SU-DHL-6 (cell line): ENCODE results near the gene RNF40.

Source experiments
- H2AFZ ChIP-seq: fragments of 200-600 bp; sonication (generic); 2 replicates; pipeline ENCODE4 v1.6.1; 2014; ENCODE audit warnings: low read depth, mild to moderate bottlenecking, moderate library complexity, mixed read lengths, antibody characterized with exemption, low read length; ENCODE audit not compliant: severe bottlenecking
- H3F3A ChIP-seq: fragments of 200-600 bp; shearing (Covaris generic); 2 replicates; pipeline ENCODE4 v1.6.0; 2016; ENCODE audit warnings: antibody characterized with exemption, mild to moderate bottlenecking; ENCODE audit not compliant: insufficient read depth
- H3K27ac ChIP-seq: fragments of 200-600 bp; sonication (generic); 2 replicates; pipeline ENCODE4 v1.5.1; 2016; ENCODE audit warnings: low read depth, mild to moderate bottlenecking, low read length, moderate library complexity, mixed read lengths
- H3K27me3 ChIP-seq: fragments of 200-600 bp; sonication (generic), shearing (Covaris generic); 2 replicates; pipeline ENCODE4 v1.6.0; 2014; ENCODE audit warnings: mild to moderate bottlenecking, low read length
- H3K36me3 ChIP-seq: fragments of 200-600 bp; sonication (generic); 2 replicates; pipeline ENCODE4 v1.6.1; 2014; ENCODE audit warnings: mild to moderate bottlenecking, low read length, mixed read lengths
- H3K4me2 ChIP-seq: fragments of 300-600, 200-600 bp; shearing (Covaris generic), sonication (generic); 2 replicates; pipeline ENCODE4 v1.6.0; 2014; ENCODE audit warnings: low read length, low read depth, mild to moderate bottlenecking; ENCODE audit not compliant: poor library complexity, severe bottlenecking
- H3K4me3 ChIP-seq: fragments of 200-600 bp; sonication (generic); 2 replicates; pipeline ENCODE4 v1.5.1; 2014; ENCODE audit warnings: antibody characterized with exemption, low read length, mild to moderate bottlenecking, mixed read lengths; ENCODE audit not compliant: insufficient read depth, poor library complexity, severe bottlenecking
- H3K79me2 ChIP-seq: fragments of 200-600 bp; sonication (generic); 2 replicates; pipeline ENCODE4 v1.6.1; 2014; ENCODE audit warnings: mild to moderate bottlenecking, low read length, moderate library complexity; ENCODE audit not compliant: insufficient read depth
- H3K9ac ChIP-seq: fragments of 200-600 bp; sonication (generic); 2 replicates; pipeline ENCODE4 v1.7.0; 2014; ENCODE audit warnings: mild to moderate bottlenecking, low read length
- H3K9me2 ChIP-seq: fragments of 200-600 bp; sonication (generic); replicated peaks from 2 replicates; pipeline ENCODE4 v1.6.1; 2014; ENCODE audit warnings: low read length; ENCODE audit not compliant: insufficient read depth
- H3K9me3 ChIP-seq: fragments of 200-600 bp; sonication (generic); 2 replicates; pipeline ENCODE4 v1.6.1; 2014; ENCODE audit warnings: low read length, mixed read lengths; ENCODE audit not compliant: insufficient read depth
- H4K20me1 ChIP-seq: fragments of 200-600 bp; sonication (generic); 2 replicates; pipeline ENCODE4 v1.6.1; 2014; ENCODE audit warnings: low read depth, mild to moderate bottlenecking, antibody characterized with exemption, low read length, moderate library complexity, mixed read lengths
- CTCF ChIP-seq: fragments of 200-600 bp; sonication (generic); IDR thresholded peaks from one replicate; pipeline ENCODE4 v1.5.1; 2017; ENCODE audit warnings: antibody characterized with exemption, mild to moderate bottlenecking, low read length, moderate library complexity; ENCODE audit not compliant: insufficient read depth, poor library complexity, severe bottlenecking
- EZH2phosphoT487 ChIP-seq: fragments of 200-600 bp; sonication (generic), shearing (Covaris generic); conservative IDR thresholded peaks from 2 replicates; pipeline ENCODE4 v1.6.1; 2018; ENCODE audit warnings: mild to moderate bottlenecking, antibody characterized with exemption, low read length, moderate library complexity, mixed read lengths

The RNF40 gene

GRCh38 chr16:30722443-30722842 is 39.7 kb upstream of the RNF40 start:
- no peak overlapping the region for H3K4me2 ChIP-seq
- H3K9ac ChIP-seq: no peak overlapping the region
- peaks cover 21% of the 10 kb centered on the region for H3K36me3 ChIP-seq
- no peaks in the 10 kb centered on the region for H3K9me3 ChIP-seq
- no peak overlapping the region for H3K4me3 ChIP-seq
- TF ChIP-seq CTCF (no peak), EZH2phosphoT487 (no peak)
- no peaks in the 10 kb centered on the region for H3K9me2 ChIP-seq
- H3F3A ChIP-seq: no peaks in the 10 kb centered on the region
- no peaks in the 10 kb centered on the region; the same call in 1 of the 2 replicates for H4K20me1 ChIP-seq
- H3K27me3 ChIP-seq: no peaks in the 10 kb centered on the region
- H2AFZ ChIP-seq: no peak overlapping the region
- peaks cover 19% of the 10 kb centered on the region for H3K79me2 ChIP-seq
- no peak overlapping the region for H3K27ac ChIP-seq

- TF ChIP-seq CTCF (no peak), EZH2phosphoT487 (no peak)
- Histone ChIP-seq H3F3A (no peaks in the 10 kb centered on the region), H2AFZ (no peak overlapping the region), H3K79me2 (peaks cover 19% of the 10 kb centered on the region), H3K9ac (no peak overlapping the region), H3K27me3 (no peaks in the 10 kb centered on the region), H3K9me2 (no peaks in the 10 kb centered on the region), H3K27ac (no peak overlapping the region), H3K4me3 (no peak overlapping the region), H3K4me2 (no peak overlapping the region), H3K36me3 (peaks cover 21% of the 10 kb centered on the region), H4K20me1 (no peaks in the 10 kb centered on the region; the same call in 1 of the 2 replicates), H3K9me3 (no peaks in the 10 kb centered on the region)
These were observed 39.2 kb upstream of the RNF40 start for GRCh38 chr16:30722916-30723315.

- H3K27ac ChIP-seq: no peak overlapping the region
- no peak overlapping the region for H2AFZ ChIP-seq
- H3K79me2 ChIP-seq: peaks cover 24% of the 10 kb centered on the region
- no peaks in the 10 kb centered on the region for H3K27me3 ChIP-seq
- H3K9me2 ChIP-seq: no peaks in the 10 kb centered on the region
- no peak overlapping the region for H3K4me3 ChIP-seq
- no peaks in the 10 kb centered on the region; the same call in 1 of the 2 replicates for H4K20me1 ChIP-seq
- peaks cover 21% of the 10 kb centered on the region for H3K36me3 ChIP-seq
- no peak overlapping the region for H3K9ac ChIP-seq
- no peaks in the 10 kb centered on the region for H3F3A ChIP-seq
- TF ChIP-seq EZH2phosphoT487 (no peak), CTCF (no peak)
- H3K4me2 ChIP-seq: no peak overlapping the region
- H3K9me3 ChIP-seq: no peaks in the 10 kb centered on the region
These were observed 38.3 kb upstream of the RNF40 start for GRCh38 chr16:30723725-30724355.
